K562 (cell line): ENCODE results near the gene SOX6.

Experiments
- PHF8 ChIP-seq: fragments of 200-600 bp; sonication (generic); IDR thresholded peaks from 2 replicates; pipeline ENCODE4 v1.6.1; 2012; ENCODE audit warnings: mixed run types, mild to moderate bottlenecking, inconsistent platforms, low read length, moderate library complexity, borderline replicate concordance
- TF ChIP-seq, protein P1 (sequence below): sonication (generic); formaldehyde crosslinking; IDR thresholded peaks from 2 replicates; pipeline ENCODE4 v1.9.0; 2022; ENCODE audit warnings: mild to moderate bottlenecking, missing genetic modification reagents

DNA sequence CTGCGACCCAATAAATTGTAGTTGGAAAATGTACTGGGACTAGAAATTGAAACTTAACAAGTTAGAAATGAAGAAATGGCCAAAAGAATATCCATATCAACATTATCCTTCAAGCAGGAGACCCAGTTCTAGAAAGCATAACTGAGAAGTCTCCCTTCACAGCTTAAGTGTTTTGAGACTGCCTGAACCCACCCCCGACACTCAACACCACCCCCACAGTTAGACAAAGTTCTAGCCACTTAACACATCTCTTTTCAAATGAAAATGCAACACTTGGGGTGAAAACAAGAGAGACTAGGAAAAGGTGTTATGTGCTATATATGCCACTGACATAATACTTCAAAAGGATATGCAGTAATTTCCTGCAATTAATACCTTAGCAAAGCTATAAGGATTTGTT, 184.5 kb downstream of the SOX6 start:
- TF ChIP-seq PHF8 = no peak
- TF ChIP-seq, protein P1, sequence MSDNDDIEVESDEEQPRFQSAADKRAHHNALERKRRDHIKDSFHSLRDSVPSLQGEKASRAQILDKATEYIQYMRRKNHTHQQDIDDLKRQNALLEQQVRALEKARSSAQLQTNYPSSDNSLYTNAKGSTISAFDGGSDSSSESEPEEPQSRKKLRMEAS (CRISPR knock-in tag) = no peak
